Stimulated activated CD4-positive, alpha-beta T cell treated with anti-CD3 and anti-CD28 coated beads, Interleukin-4, amount 100 ng/mL, for 48 hours (primary cell): Measurements from ENCODE around the gene ATP8A2.

Experiments
- DNase-seq, 2 donors: peaks; one replicate each; pipeline ENCODE4 v3.0.0-alpha.2; 2020; ENCODE audit warnings: low read depth in 2 of 2

ATP8A2 gene

DNA sequence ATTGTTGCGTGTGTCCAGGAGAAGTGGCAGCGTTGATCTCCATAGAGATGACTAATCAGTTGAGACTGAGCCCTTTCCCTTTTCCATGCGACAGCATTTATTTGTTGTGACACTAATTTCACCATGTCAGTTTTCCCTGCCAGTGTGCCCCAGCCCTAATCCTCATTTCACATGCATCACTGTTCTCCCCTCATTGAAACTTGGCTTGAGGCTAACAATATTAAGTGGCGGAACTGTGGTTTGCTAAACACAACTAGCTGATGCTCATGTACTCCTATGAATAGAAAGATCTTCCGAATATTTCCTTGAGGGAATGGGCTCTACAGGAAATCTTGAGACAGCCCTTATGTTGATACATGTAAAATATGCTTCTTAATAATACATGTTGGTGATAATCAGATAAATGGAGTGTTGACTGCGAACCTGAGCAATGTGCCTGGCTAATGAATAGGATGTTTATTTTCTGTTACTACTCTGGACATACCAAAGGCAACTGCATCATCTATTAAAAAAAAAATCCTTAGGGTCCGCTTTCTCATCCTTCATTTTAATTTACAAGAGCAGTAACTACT, 258.6 kb downstream of the ATP8A2 start:
- DNase-seq = no peak

GRCh38 chr13:25632166-25632888, 260.6 kb downstream of the ATP8A2 start:
- no peak for DNase-seq

DNA sequence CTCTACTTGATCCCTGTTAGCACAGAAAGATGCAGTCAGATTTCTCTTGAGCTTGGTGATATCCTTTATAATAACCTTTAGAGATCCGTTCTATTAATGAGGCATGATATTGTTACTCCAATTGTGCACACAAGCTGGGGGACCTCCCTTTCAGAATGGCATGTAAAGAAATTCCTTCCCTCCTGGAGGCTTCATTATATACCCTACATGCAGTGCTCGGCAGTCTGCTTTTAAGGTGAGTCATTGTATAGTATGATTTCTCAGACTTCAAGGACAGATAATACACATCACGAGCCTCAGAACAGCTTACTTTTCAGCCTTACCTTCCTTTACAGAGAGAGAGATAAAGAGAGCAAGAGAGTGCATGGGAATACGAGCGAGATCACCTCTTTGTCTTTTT, 261.3 kb downstream of the ATP8A2 start:
- no peak for DNase-seq

GRCh38 chr13:25645681-25646080, 273.9 kb downstream of the ATP8A2 start:
- DNase-seq = no peak

DNA sequence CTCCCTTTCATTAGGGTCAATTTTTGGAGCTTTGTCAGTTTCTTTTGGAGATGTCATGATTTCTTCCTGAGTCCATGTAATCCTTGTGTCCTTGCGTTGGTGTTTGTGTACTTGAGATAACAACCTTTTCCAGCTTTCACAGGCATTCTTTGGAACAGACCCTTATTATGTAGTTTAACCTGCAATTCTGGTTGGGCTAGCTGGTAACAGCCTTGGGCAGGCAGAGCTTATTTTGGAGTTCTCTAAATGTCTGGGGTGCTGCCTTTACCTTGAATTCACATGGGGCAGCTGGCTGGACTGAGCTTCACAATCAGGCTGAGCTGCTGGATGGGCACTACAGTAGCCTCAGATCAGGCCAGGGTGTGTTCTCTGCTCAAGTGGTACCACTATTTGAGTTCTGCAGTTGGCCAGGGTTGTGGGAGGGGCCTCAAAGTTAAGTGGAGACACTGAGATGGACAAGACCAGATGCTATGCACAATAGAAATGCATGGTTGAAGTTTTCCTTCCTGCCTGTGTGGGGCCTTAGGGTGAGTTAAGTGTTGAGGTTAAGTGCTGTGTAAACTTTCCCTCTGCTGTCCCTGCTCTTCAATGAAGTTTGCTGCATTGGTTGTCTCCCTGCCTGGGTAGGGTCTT, 277.3 kb downstream of the ATP8A2 start:
- DNase-seq = no peak

GRCh38 chr13:25652764-25653163, 281.0 kb downstream of the ATP8A2 start:
- no peak for DNase-seq

GRCh38 chr13:25654322-25654721, 282.5 kb downstream of the ATP8A2 start:
- no peak for DNase-seq

DNA sequence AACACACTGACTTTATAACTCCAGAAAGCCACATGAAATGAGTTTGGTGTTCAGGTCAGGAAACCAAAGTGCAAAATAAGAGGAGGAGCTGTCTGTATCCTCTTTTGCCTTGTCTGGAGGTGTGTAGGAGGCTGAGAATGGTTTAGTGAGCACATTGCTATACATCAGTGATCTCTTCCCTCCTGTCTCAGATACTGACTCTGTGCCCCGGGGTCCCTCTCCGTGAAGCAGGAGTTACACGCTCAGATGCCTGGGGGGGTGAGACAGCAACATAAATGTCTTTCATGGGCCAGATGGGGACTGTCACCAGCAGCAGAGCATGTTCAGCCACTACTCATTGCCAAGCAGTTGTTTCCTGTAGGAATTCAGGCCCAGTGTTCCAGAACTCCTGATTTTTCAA, 285.4 kb downstream of the ATP8A2 start:
- no peak for DNase-seq

DNA sequence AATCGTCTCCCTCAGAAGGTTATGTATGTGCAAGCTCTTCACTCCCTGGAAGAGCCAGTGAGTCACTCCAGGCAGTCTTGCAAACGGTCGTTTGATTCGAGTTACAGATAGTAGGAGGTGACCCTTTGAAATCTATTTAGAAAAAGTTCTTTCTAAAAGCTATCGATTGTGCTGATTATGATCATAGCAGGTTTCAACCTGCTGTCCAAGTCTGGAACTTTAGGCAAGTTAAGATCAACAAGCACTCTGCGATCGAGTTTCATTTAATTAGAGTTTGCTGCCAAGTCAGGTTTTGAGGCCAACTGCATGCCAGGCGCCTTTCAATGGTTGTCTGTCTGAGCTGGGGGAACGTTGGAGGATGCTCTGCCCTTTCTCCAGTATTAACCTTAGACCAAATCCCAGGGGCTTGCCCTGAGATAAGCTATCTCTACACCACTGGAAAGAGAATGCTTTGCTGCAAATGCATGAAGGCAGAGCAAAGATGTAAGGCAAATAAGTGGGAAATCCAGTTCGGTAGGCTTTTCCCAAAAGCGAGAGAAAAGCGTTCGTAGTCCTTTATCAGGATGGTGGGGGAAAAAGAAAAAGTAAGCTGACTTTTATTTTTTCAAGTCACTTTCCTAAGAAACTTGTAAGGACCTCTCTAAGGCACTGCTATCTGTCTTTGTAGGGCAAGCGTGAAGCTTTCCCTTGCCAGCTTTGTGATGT, 287.5 kb downstream of the ATP8A2 start:
- no peak for DNase-seq

DNA sequence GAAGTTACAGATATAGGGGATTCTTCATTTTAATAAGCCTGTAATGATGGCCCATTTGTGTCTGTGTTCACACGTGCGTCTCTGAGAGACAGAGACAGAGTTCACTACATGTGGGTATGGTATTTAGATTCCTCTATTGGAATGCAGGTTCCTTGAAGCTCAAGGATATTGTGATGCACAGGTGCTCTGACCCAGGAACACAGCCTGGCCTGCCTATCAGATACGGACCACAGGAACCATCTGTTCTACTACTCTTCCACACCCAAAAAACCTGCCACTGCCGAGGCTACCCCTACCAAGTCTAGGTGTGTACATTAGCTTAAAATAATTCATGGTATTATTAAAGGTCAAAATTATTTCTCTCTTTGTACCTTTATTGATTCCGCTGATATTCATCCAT, 289.2 kb downstream of the ATP8A2 start:
- no peak for DNase-seq

DNA sequence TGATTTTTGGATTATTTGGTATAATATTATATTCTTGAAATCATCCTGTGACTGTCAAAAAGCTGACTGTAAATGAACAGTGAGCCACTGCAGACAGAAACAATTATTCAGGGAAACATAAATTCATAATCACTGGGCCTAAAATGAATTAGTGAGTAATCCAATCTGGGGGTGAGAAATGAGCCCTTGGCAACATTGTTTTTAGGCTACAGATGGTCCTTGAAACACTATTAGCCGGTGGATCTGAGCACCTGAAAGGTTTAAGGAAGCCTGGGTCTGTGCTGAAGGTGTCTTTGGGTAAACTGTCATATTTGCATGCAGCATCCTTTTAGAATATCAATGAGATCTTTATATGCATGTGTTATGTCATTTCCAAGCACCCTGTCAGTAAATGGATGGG, 290.7 kb downstream of the ATP8A2 start:
- DNase-seq = no peak

GRCh38 chr13:25668345-25668744, 296.6 kb downstream of the ATP8A2 start:
- no peak for DNase-seq

DNA sequence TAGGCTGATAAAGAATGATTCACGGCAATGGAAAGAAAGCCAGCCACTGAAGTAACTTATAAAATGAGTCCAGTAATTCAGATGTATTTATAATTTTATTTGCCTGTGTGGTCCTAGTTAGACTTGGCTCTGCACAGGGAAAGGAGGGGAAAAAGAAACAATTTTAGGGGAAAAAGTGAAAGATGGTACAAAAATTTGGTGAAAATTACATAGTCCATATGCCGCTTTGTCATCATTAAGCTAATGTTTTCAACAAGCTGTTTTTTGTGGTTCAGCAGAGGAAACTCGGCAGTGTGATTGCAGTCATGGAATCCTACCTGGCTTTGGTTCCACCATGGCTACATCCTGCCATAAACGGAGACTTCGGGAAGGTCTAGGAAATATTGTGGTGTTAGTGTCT, 301.9 kb downstream of the ATP8A2 start:
- DNase-seq = no peak

GRCh38 chr13:25674371-25674770, 302.6 kb downstream of the ATP8A2 start:
- no peak for DNase-seq

DNA sequence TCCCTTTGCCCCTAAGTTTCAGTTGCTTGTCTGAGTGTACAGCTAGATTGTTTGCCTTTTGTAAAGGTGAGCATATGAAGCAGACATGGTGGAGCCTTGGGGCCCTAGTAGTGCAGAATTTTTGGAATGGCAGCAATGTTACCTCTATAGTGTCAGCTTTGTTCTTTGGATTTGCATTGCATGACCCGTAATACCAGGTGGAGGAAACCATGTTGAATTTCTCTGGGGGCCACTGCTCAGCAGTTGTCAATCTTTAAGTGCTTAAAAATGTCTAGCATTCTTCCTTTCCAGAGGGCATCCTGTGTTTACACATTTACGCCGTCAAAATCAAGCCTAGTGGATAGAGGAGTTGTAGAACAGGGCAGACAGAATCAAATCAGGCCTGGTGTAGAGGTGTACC, 303.3 kb downstream of the ATP8A2 start:
- DNase-seq = no peak

- no peak for DNase-seq
Observed at GRCh38 chr13:25677956-25678355, 306.2 kb downstream of the ATP8A2 start.

GRCh38 chr13:25678398-25678797, 306.6 kb downstream of the ATP8A2 start:
- no peak for DNase-seq

- DNase-seq = no peak
Observed at GRCh38 chr13:25679159-25679558, 307.4 kb downstream of the ATP8A2 start.

DNA sequence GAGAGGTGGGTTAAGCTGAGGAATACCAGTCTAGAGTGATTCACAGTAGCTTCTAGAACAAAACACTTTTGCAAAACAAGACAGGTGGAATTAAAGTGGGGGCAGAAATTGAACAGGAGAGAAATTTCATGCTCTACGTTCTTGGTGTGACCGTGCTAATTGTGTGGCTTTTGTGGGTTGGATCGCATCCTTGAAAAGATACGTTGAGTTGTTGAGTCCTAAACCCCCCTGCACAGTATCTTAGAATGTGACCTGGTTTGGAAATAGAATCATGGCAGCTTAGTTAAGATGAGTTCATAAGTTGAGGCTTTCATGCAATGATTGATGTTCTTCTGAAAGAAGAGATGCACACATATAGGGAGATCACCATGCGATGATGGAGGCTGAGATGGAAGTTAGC, 308.2 kb downstream of the ATP8A2 start:
- no peak for DNase-seq

DNA sequence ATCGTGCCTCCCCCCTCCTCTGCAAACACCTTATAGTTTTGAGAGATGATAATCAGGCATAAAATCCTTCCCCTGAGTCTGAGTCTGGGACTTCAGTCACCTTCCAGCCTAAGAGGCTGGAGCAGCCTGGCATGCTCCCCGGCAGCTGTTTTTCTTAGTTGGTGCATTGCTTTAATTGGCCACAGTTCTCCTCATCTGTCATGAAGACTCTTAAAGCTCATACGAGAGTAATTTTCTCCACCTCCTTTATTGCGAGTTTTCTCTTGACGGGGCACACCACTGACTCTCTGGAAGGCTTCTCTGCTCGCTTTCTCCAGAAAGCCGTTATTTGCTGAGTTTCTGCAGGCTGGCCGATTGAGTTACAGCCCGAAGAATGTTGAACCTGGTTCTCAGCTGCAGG, 310.5 kb downstream of the ATP8A2 start:
- DNase-seq = no peak

DNA sequence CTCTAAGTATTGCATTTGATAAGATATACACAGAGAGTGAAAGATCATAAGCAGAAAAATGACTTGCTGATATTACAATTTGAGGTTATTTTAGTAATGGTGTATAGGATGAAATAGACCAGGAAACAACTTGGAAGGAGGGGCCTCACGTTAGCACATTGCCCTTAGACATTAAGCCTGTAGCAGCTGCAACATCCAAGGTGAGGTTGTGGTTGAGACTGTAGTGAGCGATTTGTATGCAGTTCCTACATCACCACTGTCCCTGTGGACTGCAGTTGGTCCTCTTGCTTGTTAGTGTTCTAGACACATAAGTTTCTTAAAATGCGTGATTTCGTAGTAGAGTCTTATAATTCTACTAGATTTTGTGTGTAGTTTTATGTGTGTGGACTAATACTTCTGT, 311.3 kb downstream of the ATP8A2 start:
- no peak for DNase-seq

DNA sequence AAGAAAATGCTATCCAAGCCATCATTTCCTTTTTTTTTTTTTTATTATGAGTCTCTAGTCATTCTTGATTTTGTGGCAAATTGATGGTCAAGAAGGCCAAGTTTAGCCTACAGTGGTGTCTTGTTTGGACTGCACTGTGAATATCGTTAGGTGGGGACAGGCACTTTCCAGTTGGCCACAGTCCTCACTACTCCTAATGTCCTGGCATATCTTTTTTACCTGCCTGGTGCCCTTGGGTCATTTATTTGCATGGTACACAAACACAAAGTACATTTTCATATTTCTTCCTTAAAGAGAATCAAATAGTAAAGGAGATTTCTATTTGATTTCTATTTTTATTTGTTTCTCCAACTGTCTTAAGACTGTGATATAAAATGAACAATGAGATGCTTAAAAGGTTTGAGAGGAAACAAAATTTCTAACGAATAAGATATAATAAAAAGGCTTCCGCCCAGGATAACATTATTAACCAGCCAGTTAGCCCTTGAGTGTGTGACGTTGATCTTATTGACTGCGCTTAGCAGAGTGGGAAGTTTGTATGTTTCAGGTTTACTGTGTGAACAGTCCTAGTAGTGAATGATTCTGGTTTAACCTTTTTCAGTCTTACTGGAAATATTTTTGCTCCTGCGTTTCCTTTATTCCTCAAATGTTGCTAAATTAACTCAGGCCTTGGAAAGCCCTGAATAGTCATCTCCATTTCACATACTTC, 312.0 kb downstream of the ATP8A2 start:
- no peak for DNase-seq
